Globus pallidus (tissue), 1 donor: ENCODE measurements around the gene TCHP.
A peak's percentile ranks its signal among the peaks of the same experiment; 100 is the strongest.
"Not testable (repeated sequence)": the region's sequence is repeated elsewhere in the genome, so short reads cannot be mapped to it uniquely, and the experiment has no call there.

Source experiments
- DNase-seq: peaks from one replicate; pipeline ENCODE4 v3.0.0-alpha.2; 2015; ENCODE audit warnings: low spot score

Gene TCHP, protein sequence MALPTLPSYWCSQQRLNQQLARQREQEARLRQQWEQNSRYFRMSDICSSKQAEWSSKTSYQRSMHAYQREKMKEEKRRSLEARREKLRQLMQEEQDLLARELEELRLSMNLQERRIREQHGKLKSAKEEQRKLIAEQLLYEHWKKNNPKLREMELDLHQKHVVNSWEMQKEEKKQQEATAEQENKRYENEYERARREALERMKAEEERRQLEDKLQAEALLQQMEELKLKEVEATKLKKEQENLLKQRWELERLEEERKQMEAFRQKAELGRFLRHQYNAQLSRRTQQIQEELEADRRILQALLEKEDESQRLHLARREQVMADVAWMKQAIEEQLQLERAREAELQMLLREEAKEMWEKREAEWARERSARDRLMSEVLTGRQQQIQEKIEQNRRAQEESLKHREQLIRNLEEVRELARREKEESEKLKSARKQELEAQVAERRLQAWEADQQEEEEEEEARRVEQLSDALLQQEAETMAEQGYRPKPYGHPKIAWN

DNA sequence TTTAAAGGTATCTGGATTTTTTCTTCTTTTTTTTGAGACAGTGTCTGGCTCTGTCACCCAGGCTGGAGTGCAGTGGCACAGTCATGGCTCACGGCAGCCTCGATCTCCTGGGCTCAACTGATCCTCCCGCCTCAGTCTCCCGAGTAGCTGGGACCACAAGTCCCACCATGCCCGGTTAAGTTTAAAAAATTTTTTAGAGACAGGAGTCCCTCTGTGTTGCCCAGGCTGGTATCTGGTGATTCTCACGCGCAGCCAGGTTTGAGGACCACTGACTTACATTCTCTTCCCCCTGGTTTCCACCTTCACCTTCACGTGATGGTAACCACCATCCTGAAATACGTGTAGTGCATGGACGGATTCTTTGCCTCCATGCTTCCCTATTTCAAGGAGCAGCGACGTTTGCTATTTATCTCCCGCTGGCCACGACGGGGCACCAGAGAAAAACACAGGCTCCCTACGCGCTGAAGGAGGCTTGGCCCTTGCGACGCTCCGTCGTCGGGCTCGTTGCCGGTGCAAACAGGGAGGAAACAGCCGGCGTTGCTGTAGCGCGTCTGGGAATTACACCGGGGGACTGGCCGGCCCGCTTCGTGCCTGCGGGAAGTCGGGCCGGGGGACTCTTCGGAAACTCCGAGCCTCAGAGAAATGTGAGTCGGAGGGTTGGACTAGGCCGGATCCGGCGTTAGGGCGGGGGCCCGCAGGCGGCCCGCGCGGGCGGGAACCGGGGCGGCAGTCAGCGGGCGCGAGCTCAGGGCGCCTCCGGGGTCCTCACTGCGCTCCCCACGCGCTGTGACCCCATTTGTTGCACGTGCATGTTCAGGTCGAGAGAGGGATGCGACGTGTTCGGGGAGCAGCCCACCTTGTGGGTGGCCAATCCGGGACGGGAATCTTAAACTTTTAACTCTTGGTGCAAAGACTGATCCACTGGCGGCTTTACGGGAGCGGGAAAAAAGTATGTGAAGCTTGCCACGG is at the start of gene TCHP:
TSS of gene TCHP (plus strand) at position 492 of the 969 bp plus-strand sequence. CDS start 2,753 bp downstream, outside the sequence.
- peak; percentile 90 for DNase-seq

DNA sequence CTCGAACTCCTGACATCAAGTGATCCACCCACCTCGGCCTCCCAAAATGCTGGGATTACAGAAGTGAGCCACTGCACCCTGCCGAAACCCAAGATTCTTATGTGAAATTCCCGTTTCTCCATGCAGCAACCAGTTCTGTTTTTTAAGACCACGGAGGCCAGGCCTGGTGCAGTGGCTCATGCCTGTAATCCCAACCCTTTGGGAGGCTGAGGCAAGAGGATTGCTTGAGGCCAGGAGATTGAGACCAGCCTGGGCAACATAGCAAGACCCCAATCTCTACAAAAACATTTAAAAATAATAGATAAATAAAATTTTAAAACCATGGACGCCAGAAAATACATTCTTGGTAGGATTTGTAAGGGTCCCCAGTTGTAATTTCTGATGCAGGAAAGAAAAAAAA is 49.6 kb upstream of the TCHP start:
- DNase-seq: not testable (repeated sequence)

DNA sequence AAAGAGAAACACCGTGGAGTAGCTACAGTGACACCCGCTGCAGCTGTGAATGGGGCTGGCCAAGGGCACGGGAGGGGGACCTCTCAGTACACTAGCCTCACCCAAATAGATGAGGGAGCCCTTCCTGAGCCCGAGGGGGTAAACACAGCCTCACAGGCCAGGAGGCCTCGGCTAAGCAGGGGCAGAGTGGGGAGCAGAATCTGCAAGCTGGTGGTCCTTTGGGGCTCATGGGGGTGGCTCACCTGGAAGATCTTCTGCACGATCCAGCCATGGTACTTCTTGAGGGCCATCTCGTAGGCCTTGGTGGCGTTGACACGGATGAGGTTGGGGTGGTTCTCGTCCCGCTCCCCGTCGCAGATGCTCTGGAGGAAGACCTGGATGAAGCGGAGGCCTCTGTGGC is 44.7 kb upstream of the TCHP start:
- no peak for DNase-seq

DNA sequence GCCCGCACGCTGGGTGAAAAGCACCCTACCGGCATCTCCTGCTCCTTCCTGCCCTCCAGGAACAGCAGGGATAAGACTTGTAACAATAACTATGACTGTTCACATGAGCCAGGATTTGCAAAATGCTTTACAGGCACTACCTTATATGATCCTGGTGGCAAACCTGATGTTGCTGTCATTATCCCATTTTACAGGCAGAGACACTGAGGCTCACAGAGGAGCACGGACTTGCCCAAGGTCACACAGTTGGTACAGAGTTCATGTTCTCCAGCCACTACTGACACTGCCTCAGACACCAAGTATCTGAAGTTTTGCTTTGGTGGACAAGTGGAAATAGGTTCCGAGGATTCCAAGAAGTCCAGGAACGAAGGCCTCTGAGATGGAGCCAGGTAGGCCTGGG is 42.4 kb upstream of the TCHP start:
- DNase-seq: no peak

DNA sequence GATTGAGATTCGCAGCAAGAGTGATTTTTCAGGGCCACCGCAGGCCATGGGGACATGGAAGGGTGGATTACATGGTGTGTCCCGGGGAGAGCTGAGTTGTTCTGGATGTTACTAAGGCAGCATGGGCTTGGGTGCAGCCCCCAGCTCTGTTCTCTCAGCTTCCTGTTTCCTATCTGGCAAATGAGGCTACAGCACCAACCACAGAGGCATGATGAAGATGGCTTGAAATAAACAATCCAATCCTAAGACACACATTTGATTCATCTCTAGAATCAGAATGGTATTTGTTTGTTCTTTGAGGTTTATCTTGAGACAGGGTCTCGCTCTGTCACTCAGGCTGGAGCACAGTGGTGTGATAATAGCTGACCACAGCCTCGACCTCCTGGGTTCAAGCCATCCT is 41.3 kb upstream of the TCHP start:
- no peak for DNase-seq

DNA sequence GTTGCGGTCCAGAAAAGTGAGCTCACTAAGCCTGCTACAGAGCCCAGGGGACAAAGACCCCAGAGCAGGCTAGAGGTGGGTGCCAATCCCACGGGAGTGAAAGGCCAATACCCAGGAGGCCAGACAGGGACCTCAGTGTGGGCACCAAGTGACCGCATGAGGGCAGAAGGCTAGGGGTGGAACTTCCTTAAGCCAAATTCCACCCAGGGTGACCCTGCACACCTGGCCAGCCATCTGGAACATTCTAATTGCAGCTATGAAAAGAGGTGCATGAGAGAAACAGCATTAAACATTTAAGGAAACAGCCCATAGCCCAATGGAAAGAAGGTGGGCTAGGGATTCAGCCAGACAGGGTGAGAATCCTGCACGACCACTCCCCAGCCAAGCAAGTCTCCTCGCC is 39.1 kb upstream of the TCHP start:
- DNase-seq: no peak

DNA sequence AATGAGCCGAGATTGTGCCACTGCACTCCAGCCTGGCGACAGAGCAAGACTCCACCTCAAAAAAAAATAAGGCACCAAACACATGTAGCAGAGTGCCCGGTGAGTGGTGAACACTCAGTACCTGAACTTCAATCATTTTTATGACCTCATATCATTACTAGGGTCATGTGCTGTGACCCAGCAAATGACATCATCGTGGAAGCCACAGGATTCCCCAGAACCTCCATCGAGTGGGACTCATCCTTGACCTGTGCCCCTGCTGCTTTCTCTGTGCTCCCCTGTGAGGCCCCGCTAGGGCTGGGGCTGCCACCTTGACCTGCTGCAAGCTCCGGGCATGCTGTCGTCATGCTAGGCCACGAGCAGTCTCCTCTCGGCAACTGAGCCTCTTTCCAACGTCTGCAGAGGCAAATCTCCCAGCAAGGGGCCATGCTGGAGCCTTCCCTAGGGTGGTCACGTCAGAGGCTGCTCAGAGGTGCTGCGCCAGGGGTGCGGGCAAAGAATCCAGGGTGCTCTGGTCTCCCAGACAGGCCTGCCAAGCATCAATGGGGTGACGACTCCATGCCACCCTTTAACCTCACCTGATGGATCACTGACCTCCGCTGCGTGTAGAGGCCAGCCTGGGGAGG is 38.3 kb upstream of the TCHP start:
- no peak for DNase-seq

DNA sequence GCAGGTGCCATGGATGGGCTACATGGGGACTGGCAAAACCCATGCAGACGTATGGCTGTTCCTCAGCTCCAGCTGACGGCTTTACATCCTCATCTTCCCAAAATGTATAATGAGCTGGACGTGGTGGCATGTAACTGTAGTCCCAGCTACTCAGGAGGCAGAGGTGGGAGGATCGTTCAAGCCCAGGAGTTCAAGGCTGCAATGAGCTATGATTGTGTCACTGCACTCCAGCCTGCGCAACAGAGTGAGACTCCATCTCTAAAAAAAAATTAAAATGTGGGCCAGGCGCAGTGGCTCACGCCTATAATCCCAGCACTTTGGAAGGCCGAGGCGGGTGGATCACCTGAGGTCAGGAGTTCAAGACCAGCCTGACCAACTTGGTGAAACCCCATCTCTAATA is 37.6 kb upstream of the TCHP start:
- not testable (repeated sequence) for DNase-seq

DNA sequence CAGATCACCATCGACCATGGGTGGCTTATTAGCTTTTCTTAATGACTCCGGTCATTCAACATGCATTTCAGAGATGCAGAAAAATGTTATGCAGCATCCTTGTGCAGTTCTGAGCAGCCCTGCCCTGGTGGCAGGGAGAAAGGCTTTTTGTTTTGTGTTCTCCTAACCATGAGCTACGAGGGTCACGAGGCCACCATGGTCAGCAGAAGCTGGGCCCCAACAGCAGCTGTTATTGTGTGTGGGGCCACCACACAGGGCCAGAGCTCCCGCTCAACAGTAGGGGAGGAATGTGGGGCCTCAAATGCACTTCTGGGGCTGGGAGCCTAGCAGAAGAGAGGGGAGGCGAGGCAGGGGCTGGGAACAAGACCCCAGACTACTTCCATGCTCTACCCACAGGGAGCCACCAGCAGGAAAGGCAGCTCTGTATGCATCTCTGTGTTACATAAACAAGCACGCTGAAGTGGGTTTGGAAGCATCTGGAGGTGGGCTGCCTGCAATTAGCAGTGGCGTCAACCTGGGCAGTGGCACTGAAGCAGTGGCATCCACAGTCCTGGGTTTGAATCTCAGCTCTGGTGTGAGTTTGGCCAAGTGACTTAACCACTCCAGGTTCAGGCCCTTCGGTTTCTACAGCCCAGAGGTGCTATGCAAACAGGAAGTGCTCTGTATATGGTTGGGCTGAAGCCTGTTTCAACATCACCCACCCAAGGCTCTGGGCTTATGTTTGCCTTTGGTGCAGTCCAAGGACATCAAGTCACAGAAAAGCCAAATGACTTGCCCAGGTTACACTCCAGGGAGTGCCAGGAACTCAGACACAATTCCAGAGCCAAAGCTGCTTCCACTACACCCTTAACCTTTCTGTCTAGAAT is 36.0 kb upstream of the TCHP start:
- peak; percentile 96 for DNase-seq

DNA sequence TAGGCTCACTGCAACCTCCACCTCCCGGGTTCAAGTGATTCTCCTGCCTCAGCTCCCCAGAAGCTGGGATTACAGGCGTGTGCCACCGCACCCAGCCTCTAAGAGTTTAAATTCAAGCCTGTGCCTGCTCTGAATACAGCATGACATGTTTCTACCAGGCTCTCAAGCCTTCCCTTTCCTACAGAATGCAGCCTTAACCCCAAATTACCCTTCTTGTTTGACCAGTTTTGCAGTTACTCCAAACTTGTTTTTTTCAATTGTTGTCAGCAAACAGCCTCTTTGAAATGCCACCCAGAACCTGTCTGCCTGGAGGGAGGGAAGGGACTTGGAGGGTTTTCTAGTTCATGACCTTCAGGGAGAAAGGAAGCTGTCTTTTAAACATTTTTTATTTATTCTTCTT is 35.2 kb upstream of the TCHP start:
- DNase-seq: no peak

DNA sequence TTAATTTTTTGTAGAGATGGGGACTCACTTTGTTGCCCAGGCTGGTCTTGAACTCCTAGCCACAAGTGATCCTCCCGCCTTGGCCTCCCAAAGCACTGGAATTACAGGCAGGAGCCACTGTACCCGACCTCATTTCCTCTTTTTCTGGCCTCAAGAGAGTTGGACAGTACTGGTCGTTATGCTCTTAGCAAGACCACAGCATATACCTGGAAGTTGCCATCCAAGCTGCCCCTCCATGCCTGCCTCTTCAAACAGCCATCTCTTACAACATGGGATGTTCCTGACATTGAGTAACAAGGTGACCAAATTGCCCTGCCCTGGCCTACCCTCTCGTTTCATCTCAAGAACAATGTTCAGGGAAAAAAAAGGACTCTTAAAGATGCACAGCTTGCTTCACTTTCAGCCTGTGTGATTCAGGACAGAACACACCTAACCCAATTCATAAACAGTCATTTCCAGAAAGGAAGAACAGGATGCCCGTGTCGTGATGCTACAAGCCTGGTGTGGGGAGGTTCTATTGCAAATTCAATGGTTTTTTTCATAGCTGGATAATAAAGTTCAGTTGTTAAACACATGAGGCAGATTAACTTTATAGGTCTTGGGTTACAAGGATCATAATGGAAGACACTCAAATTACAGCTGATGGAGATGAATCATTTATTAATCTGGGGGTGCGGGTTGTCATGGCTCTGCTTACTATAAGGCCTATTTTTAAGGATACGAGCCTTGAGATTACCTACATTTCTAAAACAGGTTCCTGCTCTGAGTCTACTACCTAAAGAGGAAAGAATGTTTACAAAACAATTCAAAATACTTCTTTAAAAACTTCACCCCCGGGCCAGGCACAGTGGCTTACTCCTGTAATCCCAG is 31.7 kb upstream of the TCHP start:
- no peak for DNase-seq

DNA sequence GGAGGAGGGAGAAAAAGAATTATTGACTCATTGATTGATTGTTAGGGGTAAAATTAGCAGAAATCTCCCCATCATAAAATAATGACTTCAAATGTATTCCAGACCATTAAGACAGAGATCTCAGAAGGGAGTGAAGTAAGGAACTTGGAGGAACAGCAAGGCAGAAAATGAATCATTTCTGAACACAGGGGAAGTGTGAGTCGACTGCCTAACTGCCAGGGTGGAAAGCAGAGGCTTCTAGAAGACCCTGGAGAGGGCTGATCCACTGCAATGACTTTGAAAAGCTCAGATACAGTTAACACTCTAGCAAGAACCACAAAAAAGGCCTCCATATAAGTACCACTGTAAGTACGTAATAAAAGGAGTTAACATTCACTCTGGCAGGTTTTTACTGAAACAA is 29.4 kb upstream of the TCHP start:
- DNase-seq: no peak

DNA sequence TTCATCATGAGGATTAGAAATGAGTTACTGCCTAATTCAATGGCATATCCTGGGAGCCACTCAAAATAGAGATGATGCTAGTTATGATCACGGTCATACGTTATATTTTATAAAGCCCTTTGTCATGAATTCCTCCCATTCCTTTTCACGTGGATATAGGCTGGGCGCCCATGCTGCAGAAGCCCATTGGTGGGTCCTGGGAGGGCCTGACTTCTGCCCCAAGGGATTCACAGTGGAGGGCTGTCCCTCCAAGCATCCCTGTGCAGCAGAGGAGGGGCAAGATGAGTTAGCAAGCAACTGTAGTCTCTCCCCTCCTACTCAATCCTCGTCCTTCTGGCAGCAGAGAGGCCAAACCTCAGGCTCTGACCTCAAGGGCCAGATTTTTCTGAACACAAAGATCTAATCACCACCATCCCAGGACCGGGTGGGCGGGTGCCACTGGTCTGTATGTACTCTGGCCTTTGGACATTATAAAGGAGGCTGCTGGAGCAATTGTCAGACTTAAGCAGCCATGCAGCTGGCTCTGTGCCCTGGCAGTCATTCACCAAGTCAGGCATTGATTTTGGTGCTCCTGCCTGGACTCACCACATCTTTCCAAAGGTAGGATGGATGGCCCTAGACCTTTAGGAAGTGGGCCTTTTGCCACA is 28.3 kb upstream of the TCHP start:
- DNase-seq: no peak

DNA sequence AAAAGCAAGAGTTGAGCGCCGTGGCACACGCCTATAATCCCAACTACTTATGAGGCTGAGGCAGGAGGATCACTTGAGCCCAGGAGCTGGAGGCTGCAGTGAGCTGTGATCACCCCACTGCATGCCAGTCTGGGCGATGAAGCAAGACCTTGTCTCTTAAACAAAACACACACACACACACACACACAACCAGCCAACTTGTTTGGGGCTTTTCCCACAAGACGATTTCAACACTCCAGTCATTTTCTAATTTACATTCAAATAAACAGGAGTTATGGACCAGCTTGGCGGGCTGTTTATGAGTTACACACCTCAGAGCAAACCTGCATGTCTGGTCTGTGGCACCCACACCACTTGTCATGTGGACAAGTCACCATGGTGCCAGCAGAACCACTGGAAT is 26.4 kb upstream of the TCHP start:
- DNase-seq: no peak

DNA sequence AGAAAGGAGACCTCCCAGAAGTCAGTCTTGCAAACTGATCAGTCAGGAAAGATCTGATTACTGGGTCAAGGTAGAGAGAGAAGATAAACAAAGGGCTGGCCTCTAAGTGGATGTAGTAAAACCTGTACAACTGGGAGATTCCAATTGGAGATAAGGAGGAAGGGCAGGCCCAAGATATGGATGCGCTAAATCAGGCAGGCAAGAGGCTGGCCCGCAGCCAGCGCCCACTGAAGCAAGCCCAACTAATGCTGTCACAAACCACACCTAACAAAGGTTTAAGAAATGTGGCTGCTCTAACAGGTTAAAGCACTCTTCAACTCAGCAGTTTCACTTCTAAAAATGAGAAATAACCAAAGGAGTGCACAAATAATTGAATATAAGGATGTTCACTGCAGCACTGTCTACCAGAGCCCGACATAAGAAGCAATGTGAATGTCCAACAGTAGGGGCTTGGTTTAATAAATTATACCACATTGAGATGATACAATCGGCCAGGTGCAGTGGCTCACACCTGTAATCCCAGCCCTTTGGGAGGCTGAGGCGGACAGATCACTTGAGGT is 24.4 kb upstream of the TCHP start:
- DNase-seq: no peak

DNA sequence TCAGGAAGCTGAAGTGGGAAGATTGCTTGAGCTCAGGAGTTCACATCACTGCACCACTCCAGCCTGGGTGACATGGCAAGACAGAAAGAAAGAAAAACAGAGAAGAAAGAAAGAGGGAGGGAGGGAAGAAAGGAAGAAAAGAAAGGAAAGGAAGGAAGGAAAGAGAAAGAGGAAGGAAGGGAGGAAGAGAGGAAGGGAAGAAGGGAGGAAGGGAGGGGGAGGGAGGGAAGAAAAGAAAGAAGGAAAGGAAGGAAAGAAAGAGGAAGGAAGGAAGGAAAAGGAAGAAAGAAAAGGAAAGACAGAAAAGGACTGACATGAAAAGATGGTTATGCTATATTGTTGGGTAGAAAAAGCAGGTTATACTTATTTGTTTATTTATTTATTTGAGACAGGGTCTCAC is 23.7 kb upstream of the TCHP start:
- DNase-seq: no peak

DNA sequence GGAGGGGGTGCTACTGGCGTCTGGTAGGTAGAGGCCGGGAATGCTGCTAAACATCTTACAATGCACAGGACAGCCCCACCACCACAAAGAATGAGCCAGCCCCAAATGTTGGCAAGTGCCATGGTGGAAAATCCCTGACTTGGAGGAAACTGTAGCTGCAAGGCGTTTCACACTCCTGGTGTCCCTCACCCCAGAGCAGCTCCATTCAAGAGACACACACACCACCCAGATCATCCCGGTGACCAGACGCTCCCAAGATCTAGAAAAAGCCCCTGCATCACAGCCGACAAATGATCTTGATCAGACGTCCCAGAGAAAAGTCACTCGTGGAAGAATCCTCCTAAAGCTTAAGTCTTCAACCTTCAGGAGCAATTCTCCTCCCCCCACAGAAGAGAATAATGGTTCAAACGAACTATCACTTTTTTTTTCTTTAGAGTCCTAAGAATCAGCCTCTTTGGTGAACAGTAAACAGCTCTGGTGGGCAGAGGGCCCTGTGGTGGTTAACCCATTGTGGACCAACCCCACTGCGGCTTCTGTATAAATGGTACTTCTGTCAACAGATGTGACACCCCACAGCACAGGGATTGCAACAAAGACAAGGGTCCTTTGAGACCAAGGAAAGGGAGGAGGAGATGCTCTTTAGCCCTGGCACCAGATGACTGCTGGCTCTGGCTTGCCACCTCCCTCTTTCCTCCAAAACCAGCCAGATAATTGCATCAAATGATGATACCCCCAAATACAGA is 22.4 kb upstream of the TCHP start:
- peak; percentile 90 for DNase-seq

DNA sequence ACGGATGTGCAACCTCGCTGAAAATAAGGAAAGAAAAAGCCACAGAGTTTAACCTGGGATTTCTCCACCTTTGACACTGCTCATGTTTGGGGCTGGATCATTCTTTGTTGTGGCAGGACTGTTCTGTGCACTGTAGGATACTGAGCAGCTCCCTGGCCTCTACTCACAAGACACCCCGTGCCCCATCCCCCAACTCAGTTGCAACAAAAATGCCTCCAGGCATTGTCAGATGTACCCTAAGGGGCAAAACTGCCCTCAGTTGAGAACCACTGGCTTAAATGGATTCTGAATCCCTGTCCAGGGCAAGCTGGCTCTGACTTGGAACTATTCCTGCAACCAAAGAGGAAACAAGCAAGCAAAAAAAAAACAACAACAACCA is 21.8 kb upstream of the TCHP start:
- DNase-seq: no peak

DNA sequence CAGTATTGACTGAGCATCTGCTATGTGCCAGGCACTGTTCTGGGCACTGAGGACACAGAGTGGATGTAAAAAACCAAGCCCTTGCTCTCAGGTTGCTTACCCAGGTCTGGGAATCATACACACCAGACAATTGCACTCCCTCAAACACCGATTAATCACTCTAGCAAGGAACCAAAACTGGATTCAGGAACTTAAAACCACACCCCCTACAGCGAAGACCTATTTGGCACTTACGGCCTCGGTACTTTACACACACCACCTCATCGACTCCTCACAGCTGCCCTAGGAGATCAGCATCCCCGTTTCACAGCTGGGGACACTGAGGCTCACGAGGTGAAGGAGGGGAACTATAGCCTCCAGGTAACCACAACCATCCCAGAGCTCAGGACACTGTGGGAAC is 21.3 kb upstream of the TCHP start:
- DNase-seq: no peak
